GM08714 (cell line): ENCODE results near the gene PCSK1N.
"Not testable (repeated sequence)": the region's sequence is repeated elsewhere in the genome, so short reads cannot be mapped to it uniquely, and the experiment has no call there.

Experiments used
- H3K4me3 ChIP-seq: fragments of 200-500 bp; sonication (Bioruptor generic); 2 replicates; pipeline ENCODE4 v1.5.1; 2014; ENCODE audit warnings: mild to moderate bottlenecking, low read length, inconsistent platforms
- ZNF274 ChIP-seq: IDR thresholded peaks from 2 replicates; pipeline ENCODE4 v1.6.1; 2012; ENCODE audit warnings: mild to moderate bottlenecking, low read depth, low read length

The PCSK1N gene

GRCh38 chrX:48831136-48831908 lies 4.1 kb downstream of the PCSK1N start:
- no peak overlapping the region for H3K4me3 ChIP-seq
- no peak for TF ChIP-seq ZNF274

DNA sequence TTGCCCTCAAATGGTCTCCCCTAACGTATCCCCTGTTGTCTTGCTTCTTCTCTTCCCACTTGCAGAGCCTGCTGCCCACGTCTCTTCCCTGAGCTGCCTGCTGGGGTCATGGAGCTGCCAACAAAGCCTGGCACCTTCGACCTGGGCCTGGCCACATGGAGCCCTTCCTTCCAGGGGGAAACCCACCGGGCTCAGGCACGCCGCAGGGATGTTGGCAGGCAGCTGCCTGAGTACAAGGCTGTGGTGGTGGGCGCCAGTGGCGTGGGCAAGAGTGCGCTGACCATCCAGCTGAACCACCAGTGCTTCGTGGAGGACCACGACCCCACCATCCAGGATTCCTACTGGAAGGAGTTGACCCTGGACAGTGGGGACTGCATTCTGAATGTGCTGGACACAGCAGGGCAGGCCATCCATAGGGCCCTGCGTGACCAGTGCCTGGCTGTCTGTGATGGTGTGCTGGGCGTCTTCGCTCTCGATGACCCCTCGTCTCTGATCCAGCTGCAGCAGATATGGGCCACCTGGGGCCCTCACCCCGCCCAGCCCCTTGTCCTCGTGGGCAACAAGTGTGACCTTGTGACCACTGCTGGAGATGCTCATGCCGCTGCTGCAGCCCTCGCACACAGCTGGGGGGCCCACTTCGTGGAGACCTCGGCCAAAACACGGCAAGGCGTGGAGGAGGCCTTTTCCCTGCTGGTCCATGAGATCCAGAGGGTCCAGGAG lies 6.2 kb downstream of the PCSK1N start:
- TF ChIP-seq ZNF274 = no peak
- H3K4me3 ChIP-seq = no peak overlapping the region

DNA sequence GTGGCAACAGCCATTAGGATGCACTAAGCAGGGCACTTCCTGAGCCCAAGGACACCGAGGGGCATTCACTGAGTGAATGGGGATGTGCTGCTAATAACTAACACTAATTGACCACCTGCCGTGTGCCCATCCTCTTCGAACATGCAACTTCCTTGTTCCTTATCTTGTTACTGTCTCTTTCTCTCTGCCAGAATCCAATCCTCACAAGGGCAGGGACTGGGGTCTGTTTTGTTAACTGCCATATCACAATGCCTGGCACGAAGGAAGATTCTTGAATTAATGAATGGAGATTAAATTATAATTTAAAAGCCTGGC lies 7.8 kb downstream of the PCSK1N start:
- no peak overlapping the region for H3K4me3 ChIP-seq

DNA sequence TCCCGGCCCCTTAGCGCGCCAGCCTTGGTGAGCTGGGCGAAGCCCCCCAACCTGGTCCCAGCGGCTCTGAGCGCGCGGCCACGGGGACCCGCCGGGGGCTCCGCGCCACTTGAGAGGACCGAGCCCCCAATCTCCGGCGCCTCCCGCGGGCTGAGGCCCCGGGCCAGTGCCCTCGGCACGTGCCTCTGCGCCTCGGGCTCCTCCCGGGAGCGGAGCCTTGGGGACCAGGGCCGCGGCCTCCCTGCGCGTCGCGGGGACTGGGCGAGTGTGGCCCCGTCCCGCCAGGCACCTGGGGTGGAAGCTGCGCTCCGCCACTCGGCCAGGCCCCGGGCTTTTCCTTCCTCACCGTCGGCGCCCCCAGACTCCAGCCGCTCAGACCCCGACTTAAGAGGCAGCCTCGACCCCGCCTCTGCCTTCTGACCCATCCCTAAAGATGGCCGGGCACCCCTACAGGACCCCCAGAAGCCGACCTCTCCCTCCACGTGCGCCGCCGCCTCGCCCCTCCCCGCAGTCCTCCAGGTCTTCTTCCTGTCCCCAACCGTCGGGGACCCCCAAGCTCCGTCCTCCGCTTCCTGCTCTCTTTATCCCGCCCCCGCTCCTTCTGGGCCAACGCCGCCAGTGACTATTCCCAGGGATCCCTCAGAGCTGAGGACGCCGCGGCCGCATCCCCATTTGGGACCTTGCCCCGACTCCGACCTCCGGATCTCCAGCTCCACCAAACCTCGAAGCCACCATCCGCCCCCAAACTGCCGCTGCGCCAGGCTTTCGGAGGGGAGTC lies 8.3 kb downstream of the PCSK1N start:
- TF ChIP-seq ZNF274 = no peak
- H3K4me3 ChIP-seq = no peak overlapping the region

More for the DNA sequence above, 7.8 kb downstream of the PCSK1N start:
- no peak for TF ChIP-seq ZNF274

GRCh38 chrX:48826135-48826875 lies 9.1 kb downstream of the PCSK1N start, which contains the start of gene ERAS:
Gene ERAS (plus strand): TSS chrX:48826513. CDS start chrX:48829124, 2,611 bp downstream.
- no peak within 1 kb of the TSS for H3K4me3 ChIP-seq
- TF ChIP-seq ZNF274 = no peak

GRCh38 chrX:48824066-48824465 lies 11.3 kb downstream of the PCSK1N start:
- TF ChIP-seq ZNF274 = no peak
- no peak overlapping the region for H3K4me3 ChIP-seq

GRCh38 chrX:48823053-48823452 lies 12.4 kb downstream of the PCSK1N start:
- TF ChIP-seq ZNF274 = no peak
- H3K4me3 ChIP-seq = no peak overlapping the region

DNA sequence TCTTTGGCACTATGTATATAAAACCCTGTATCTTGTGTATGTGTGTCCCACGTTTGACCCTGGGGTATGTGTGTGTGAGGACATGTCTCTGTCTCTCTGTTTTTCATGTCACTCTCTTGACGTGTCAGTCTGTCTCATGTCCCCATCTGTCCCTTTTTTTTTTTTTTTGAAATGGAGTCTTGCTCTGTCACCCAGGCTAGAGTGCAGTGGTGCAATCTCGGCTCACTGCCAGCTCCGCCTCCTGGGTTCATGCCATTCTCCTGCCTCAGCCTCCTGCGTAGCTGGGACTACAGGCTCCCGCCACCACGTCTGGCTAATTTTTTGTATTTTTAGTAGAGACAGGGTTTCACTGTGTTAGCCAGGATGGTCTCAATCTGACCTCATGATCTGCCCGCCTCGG lies 16.0 kb downstream of the PCSK1N start:
- H3K4me3 ChIP-seq = not testable (repeated sequence)

DNA sequence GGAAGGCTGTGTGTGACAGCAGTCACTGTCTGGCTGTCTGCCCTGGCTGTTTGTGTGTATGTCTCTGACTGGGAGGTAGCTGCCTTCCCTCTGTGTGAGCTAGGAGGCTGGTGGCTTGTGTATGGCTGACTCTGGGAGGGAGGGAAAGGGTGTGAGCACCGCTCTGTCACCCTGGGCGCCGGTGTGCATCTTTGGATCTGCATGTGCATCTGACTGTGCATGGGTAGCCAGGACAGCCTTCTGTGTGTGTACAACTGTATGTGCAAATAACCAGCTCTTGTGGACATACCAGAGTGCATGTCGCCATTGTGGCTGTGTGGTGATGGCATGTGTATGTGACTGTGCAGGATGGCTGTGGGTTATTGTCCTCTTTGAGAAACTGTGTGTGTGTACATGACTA lies 16.5 kb downstream of the PCSK1N start:
- TF ChIP-seq ZNF274 = no peak
- H3K4me3 ChIP-seq = no peak overlapping the region

DNA sequence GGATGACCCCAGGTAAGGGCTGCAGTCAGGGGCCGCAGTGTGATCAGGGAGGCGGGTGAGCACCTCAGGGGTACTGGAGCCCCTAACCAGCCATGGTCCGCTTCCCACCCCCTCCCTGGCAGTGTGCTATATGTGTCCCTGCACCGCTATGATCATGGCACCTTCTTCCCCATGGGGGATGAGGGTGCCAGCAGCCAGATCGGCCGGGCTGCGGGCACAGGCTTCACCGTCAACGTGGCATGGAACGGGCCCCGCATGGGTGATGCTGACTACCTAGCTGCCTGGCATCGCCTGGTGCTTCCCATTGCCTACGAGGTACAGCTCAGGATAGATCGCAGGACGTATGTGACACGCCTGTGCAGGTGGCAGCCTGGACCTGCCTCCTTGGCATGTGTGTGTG lies 17.3 kb downstream of the PCSK1N start:
- no peak for TF ChIP-seq ZNF274
- no peak overlapping the region for H3K4me3 ChIP-seq

- no peak for TF ChIP-seq ZNF274
- H3K4me3 ChIP-seq = no peak overlapping the region
Observed at GRCh38 chrX:48816014-48816810, 19.2 kb downstream of the PCSK1N start.

- no peak overlapping the region for H3K4me3 ChIP-seq
- TF ChIP-seq ZNF274 = no peak
Observed at GRCh38 chrX:48815266-48815665, 20.1 kb downstream of the PCSK1N start.

GRCh38 chrX:48814722-48815121 lies 20.7 kb downstream of the PCSK1N start:
- H3K4me3 ChIP-seq = no peak overlapping the region
- no peak for TF ChIP-seq ZNF274
